ENCODE results near the gene TPRG1.

Gene TPRG1, protein sequence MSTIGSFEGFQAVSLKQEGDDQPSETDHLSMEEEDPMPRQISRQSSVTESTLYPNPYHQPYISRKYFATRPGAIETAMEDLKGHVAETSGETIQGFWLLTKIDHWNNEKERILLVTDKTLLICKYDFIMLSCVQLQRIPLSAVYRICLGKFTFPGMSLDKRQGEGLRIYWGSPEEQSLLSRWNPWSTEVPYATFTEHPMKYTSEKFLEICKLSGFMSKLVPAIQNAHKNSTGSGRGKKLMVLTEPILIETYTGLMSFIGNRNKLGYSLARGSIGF

DNA sequence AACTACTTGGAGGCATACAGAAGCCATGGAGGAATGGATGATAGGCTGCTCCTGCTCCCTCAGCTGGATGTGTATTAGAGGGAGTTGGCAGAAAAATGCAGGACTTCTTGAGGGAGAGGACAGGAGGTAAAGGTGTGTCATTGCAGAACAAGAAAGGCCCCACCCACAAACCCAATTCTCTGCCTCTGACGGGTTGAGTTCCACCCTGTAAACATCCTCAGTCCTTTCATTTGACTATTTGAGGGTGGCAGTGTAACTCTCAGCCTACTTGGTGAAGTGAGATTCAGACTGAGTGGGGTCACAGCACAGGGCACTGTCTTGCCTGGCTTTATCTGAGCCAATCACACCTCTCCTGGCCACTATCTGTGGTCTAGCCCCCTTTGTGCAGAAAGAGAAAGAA, at the start of gene TPRG1:
Gene TPRG1 (plus strand): TSS at position 265 of the 400 bp plus-strand sequence. CDS start 35,414 bp downstream, outside the sequence.
- DNase-seq = no peak

DNA sequence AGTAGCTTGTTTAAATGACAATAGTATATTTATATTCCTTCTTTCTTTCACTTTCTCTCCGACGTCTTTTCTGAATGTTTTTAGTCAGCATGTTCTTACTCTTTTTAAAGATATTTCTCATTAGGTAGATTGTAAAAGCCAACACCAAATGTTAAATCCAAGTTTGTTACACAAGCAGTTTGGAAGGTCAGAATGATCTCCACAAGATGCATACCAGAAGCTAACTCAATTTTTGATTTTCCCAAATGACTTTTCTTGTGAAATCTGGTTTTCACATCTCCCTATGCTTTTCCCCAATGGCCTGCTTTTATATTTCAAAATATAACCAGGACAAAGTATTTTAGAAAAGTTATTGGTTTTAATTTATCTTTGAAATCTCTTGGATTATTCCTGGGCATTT, 49.7 kb upstream of the TPRG1 start:
- DNase-seq = no peak

DNA sequence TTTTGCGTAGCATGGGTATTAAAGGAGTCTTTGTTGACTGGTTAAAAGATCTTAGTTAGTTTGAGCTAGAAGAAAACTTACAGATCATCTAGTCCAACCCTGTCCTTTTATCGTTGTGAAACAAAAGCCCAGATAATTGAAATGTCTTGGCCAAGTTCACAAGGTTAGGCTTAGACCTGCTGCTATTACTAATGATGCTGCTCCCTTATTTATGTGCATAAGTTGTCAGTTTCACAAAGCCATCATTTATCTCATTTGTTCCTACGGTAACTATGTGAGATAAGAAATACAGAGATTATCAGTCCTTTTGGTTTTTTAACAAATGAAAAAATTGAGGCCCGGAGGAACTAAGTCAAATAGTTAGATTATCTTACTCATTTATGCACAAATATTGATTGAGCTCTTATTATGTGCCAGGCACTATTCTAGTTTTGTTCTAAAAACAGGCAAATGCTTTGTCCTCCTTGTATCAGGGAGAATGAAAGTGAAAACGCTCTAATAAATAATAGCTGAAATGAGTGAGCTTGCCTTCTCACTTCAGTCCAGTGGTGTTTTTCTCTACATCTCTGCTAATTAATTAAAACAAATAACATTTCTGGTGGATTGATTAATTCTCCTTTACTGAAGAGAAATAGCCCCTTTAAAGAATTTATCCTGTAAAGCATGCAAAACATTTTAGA, 49.1 kb upstream of the TPRG1 start:
- no peak for DNase-seq

DNA sequence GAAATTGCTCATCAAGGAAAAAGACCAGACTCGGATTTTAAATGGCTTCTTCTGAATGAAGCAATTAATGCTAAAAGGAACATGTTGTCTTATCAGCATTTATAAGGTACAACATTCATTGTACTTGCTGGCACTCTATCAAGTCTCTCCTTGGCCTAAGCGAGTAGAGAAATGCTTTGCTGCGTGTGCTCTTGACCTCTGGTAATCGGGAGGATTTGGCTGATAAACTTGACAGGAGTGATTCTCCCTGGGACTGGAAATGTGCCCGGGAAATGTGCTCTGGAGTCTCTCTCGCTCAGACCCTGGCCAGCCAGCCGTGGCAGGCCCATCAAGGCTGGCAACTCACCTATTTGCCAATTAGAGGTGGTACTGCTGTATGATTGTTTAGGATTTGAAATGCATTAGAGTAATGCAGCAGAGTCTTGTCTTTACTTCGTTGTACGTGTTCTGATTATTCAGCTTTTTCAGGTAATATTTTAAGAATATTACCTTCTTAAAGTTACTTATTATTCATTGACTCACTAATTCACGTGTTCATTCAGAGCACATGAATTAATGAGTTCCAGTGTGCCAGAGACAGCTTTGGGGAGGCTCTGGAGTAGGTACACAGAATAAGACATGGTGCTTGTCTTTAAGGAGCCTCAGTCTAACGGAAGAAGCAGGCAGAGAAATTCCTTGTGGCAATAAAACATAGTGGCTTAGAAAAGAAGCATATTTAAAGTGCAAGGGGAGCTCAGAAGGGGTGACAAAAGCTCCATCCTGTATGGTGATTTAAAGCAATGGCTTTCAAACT, 48.0 kb upstream of the TPRG1 start:
- no peak for DNase-seq

DNA sequence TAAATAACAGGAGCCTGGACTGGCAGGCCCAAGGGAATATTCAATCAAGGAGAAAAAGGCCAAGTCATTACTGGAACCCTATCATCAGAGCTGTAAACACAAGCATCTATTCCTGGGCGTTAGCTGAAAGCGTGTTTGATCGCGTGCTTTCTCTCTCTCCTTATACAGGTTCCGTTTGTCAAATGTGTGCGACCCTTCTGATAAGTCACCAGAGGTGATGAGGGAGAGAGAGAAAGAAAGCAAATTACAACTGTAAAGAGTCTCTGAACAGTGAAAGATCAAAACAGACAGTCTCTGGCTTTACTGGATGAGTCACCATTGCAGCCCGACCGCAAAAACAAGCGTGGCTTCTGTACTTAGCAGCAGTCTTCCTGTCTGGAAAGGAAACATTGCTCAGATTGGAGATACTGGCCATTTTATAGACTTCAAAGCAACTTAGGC, 39.5 kb upstream of the TPRG1 start:
- DNase-seq = no peak

DNA sequence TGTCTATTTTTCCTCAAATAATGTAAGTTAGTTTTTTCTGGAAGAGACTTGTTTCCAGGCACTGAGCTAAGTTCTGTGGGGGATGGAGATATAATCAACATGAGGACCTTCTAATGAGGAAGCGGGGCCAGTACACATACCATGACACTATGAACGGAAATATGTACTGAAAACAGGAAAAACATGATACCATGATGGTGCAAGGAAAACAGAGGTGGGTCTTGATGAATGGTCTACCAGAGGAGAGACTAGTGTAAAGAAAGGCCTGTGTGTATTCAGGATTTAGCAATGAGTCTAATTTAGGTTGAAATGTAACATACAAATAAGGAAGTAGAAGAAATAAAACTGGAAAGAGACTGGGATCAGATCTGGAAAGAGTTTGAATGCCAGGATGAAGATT, 38.9 kb upstream of the TPRG1 start:
- no peak for DNase-seq

DNA sequence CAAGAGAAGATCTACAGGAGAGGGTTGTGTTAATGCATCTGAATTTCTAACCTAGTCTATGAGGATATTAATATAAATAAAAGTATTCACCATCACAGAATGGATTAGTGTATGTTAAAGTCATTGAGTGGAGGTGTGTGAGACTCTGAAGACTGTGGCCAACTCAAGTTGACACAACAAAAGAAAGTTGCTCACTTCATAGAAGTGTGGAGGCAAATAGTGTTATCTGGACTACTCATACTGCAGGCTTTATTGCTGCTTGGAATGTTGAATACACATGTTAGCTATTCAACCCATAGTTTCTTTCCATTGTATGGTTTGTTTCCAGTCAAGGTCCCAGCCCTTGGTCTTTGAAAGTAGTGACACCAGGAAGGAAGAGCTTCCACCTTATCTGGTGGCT, 38.0 kb upstream of the TPRG1 start:
- DNase-seq = no peak

DNA sequence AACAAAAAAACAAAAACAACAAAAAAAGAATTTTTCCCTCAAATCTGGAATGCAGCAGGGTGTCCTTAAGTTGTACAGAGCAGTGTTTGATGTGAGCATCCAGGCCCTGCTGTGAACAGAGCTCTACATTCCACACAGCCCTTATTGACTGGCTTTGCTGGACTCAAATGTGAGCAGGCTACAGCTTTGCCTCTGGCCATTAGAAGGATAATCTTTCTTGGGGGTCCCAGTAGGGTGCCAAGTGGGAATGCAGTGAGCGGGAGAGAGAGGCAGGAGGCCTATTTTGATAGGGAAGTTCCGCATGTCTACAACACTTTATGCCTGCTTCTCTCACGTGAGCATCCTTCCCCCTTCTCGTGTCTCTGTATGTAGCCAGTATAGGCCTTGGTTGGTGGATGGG, 34.4 kb upstream of the TPRG1 start:
- no peak for DNase-seq

DNA sequence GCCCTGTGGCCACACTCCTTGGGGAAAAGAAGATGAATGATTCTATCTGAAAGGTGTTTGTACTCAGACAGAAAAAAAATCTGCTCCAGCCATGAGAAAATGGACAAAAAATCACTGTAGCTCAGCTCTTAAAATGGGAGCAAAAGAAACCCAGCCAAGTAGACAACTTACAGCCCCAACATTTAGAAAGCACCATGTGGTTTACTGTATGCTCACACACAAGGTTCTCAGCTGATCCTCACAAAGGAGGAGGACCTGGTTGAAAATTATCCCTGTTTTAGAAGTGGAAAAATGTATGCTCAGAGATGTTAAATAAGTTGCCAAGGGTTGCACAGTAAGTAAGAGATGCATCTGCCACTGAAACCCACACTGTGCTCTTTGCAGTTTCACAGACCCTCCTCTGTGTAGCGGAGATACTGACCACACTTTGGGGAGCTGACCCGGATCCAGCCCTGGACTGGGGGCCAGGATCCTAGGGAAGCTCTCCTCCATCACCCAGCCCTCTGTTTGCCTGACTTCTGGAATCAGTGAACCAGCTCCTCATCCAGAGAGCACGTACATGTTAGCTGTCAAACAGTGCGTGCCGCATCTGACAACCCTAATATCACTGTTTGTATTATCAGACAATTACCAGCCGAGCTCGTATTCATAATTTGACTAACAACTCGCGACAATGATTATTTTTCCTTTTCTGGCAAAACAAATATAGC, 32.7 kb upstream of the TPRG1 start:
- no peak for DNase-seq

DNA sequence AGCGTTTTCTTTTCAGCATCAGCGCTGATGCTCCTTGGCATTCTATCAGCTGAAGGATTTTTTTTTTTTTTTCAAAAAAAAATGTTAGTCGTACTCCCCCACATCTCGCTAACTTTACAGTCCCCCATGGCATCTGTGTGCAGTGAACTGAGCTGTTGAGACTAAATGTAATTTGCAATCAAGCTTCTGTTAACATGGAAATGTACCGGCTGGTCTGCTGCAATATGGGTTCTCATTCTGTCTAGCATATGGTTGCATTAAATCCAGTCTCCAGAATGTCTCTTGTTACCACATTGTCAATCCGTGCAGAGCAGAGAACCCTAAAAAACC, 32.2 kb upstream of the TPRG1 start:
- DNase-seq = no peak

DNA sequence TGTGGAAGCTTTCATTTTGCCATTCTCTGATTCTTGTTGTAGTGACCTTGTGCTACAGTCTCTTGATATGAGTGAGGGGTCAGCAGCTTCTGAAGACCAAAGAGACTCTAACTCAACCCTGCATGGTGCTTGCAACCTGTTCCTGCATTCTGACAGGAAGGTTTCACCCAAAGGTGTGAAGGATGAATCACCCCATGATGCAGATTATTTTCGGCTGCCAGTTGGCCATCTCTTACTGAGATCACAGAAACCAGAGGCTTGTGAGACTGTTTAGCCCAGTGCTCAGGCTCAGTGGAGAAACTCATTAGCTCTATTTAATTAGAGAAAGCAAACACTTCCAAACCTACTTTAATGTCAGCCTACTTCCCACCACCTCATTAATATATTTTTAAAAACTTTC, 29.2 kb upstream of the TPRG1 start:
- DNase-seq = no peak

DNA sequence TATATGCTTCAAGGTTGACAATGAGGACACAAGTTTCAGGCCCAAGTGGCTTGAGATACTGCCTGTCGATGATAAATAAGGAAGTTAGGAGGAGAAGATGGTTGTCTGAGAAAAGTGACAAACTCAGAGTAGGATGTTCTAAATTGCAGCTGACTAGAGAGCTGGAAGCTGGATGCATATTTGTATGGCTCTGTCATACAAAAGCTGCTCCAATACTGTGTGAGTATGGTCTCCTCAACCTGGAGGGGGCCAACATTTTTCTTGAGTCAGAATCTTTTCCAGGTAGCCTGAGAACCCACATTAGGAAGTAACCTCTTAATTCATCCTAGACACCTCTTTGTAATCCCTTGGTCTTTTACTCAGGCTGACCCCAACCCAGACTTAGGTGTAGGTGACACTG, 28.4 kb upstream of the TPRG1 start:
- DNase-seq = no peak

DNA sequence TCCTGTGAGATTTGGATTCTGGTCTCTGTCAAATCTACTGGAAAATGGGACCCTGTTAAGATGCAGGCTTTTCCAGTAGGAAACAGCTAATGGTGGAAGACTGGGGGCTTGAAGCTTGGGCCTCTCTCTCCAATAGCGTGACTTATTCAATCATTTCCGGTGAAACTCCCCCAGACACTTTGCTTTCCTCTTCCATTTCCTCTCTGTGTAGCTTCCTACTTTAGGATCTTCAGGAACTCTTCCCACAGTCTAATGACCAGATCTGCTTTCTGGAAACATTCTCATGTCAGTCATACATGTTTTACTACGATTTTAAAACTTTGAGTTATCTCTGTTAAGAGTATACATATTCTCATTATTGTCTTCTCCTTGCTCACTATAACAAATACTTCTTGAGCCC, 28.0 kb upstream of the TPRG1 start:
- no peak for DNase-seq

DNA sequence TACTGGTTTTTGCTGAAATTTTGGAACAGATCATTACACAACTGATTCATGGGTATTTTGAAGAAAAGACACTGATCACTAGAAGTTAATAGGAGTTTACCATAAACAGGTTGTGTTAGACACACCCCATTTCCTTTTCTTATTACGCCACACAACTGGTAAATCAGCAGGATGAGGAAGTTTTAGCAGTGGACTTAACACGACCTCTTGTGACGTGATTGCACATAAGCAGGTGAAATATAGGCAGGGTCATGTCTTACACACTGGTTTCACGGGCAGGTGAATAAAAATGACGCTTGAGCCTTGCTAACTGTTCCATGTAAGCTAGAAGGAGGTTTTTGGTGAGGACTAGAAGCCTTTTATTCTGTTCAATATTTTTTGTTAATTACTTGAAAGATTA, 27.1 kb upstream of the TPRG1 start:
- no peak for DNase-seq

DNA sequence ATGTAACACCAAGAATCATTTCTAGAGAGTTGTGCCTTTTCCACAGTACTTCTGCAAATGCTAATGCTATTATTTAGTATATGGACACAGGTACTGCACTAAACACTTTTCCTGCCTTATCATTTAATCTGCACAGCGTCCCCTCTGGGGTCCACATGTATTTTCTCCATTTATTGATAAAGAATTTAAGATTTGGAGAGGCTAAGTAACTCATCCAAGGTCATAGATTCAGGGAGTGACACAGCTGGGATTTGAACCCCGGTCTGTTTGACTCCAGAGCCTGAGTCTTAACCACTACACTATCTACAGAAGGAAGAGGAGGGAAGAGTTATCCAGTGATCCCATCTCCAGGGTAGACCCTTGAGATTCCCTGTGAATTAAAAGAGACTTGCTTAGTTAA, 24.9 kb upstream of the TPRG1 start:
- no peak for DNase-seq

DNA sequence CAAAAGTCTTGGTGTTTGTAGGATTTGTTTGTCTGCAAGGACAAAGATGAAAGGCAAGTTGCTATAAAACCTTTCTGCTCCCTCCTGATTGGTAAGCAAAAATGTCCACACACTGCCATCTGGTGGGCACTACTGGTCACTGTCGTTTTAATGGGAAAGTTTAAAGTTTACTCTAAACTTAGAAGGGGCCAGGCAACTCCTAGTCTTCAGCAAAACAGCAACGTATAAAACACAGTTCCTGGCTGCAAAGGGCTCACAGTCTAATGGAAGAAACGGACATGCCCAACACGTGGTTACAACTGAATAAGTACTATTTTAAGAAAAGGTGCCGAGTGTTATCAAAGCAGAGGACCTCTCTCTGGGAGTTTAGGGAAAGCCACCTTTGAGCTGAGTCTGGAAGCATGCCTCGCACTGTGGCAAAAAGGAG, 23.7 kb upstream of the TPRG1 start:
- DNase-seq = no peak

DNA sequence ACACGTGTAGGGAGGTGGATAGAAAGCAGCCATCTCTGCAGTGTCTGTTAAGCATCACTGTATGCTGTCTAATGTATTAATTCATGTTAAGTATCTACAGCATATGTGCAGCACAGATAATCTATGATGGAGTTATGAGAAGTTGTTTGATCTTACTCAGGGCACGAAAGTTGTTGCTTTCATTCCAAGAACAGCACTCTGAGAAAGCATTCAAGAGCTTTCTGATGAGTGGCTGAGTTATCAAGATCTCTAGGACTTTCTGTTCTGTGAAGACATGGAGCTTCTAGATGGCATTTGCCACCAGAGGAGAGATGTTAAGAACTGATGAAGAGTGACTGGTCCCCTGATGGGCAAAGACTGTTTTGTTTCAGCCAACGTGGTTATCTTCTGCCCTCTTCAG, 22.6 kb upstream of the TPRG1 start:
- DNase-seq = no peak

DNA sequence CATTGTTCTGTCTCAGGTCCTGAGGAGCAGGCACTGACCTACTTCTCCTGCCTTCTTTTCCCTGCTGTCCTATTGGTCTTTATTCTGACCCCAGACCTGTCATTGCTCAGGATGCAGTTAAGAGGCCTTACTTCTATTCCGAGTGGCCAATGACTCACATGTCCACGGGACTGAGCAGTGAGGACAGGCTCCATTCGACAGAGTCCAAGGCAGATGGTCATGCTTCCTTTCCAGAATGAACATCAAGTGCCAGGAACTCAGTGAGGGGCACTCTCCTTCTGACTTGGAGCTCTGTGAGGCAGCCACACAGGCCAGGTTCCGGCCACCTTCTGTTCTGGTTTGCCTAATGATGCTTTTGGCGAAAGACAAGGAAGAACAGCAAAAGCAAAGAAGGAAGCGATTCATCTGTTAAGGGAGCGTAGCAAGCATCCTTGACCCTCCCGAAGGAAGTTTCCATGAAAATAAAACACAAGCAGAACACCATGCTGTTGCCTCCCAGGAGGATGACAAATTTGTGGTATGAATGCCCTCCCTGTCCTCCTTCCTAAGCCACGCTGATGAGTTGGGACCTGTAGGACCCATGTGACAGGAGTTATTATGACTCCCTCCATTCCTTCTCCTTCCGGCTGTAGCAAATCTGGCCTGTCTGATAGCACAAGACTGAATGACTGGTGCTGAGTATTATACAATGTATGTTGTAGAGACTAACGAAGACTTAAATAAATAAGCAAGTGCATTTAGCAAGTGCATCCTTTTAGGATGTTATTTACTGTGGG, 14.4 kb upstream of the TPRG1 start:
- no peak for DNase-seq

DNA sequence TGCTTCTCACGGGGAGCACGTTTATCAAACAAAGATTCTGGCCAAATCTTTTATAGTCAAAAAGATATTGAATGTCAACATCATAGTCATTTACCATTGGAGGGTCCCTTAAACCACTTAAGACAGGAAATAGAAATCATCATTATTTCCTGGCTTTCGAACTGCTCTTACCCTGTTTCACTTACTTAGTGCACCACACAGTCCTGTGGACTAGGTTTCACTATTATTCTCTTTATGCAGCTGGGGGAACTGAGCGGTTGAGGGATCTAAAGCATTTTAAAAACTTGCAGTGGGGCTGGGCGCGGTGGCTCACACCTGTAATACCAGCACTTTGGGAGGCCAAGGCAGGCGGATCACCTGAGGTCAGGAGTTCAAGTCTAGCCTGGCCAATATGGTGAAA, 13.7 kb upstream of the TPRG1 start:
- DNase-seq = no peak

DNA sequence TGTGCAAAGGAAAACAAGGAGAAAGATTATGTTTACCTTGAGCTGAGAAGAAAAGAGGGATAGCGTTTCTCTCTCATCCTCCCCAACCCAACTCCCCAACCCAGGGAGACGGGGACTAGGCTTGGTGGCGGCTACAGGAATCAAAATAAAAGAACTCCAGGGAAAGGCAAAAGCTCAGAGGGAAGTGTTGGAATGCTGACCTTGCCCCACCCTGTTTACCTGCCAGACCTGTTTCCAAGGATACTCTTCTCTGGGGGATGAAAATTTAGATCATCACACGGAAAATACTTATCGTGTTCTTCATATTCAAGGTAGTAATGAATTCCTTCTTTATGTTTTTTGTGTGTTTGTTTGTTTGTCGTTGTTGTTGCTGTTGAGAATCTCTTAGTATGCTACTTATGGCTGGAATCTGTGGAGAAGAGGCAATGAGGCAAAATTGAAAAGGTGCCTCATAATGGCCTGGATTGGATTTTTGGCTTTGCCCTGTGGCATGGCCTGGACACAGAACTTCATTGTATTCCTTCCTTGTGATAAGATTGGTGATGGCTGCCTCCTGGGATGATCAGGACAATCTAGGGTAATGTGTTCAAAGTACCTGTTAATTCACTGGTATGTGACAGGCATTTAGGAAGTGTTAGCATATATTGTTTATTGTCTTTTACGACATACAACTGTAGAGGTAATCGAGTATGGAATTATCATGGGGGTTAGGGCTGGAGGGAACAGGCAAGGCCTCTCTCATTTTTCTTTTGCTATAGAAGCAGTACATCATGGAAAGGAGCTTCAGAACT, 11.1 kb upstream of the TPRG1 start:
- DNase-seq = no peak

DNA sequence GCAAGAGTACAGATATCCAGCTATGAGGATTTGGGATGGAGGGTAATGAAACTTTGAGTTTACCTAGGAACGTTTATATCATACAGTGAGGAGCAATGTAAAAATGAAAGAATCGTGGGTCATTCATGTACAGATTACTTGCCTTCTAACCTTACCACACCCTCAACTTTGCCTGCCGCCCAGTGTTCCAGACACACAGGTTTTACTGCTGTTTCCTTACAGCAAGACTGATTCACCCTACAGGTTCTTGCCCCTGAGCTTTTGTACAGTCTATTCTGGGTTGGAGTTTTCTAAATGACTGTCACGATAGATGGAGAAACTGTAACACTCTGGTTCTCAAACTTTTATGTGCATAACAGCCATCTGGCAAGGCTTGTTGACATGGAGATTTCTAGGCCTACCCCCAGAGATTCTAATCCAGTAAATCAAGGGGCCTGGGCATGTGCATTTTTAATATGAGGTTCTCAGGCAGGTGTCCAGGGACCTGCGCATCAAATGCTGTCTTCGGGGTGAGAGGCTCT, 6.6 kb upstream of the TPRG1 start:
- DNase-seq = no peak

DNA sequence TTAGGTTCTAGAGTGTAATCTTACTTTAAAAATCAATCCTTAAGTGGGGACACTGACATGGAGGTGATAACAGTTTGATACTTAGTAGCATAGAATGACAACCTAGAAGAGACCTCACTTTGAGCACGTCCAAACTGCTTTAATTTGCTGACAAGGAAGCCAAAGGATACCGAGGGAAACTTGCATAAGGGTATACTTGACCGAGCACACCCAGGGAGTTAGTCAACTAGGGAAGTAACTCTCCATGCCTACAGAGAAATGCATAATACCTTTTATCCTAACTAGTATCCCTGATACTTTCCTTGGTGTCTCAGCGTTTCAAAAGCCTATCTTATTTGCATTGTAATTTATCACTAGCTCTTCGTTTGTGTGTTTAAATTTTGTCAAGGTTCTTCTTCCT, 5.5 kb upstream of the TPRG1 start:
- DNase-seq = no peak

All from NCI-H1048 (cell line).